Body of pancreas (tissue), 4 donors: ENCODE data around the gene EIF2A.

Source experiments
- CTCF ChIP-seq, 7 experiments: fragments of 450-650 bp in 4 of 7; fragments of 200-600 bp in 3 of 7; sonication (generic) in 3 of 7; IDR thresholded peaks; one replicate each; pipeline ENCODE4 v1.5.1; 2016 to 2019; ENCODE audit warnings: antibody characterized with exemption in 7 of 7
- POLR2A ChIP-seq, 3 donors: fragments of 450-650 bp; IDR thresholded peaks; one replicate each; pipeline ENCODE4 v1.6.1; 2016; ENCODE audit warnings: antibody characterized with exemption in 3 of 3, mild to moderate bottlenecking in 2 of 3

GRCh38 chr3:150620002-150620689 lies 73.6 kb downstream of the EIF2A start:
- no peak for TF ChIP-seq CTCF (IDR thresholded peaks at IDR 0.05)
- no peak for TF ChIP-seq POLR2A (IDR thresholded peaks at IDR 0.05)
